HepG2 (cell line): ENCODE results near the gene SDK1. TPM values are rescaled to one million over a fixed set of nuclear protein-coding genes. Genes with fewer than 3 reads are reported as not detected.

Source experiments
- ATAC-seq: fragments of 200-7000 bp; cut with Tn5 transposase; 3 replicates; pipeline ENCODE4 v1.9.1; 2020; ENCODE audit warnings: mild to moderate bottlenecking, moderate library complexity
- BruUV-seq: library from RNA; stranded (reverse); fragments of 400-500 nt; replicated peaks from 2 replicates; lab custom pipeline; 2021; lab: Mats Ljungman, UMichigan
- CTCF ChIA-PET: fragments of 300-600 bp; formaldehyde crosslinking; extraction: SDS; loops from one replicate; lab custom pipeline; 2021; ENCODE audit warnings: low total read pairs, inconsistent platforms, low intra/inter-chr PET ratio; lab: Yijun Ruan, JAX
- POLR2A ChIA-PET: fragments of 350-600 bp; sonication (Branson Sonifier 250); formaldehyde crosslinking; loops from one replicate; lab custom pipeline; 2020; ENCODE audit warnings: antibody characterized with exemption, inconsistent platforms; lab: Yijun Ruan, JAX
- DNase-seq: peaks from one replicate; pipeline ENCODE4 v3.0.0-alpha.2; 2015; ENCODE audit warnings: low spot score
- FAIRE-seq: peaks from 3 replicates; lab custom pipeline; 2011; peaks lifted over from hg19 to GRCh38; lab: Jason Lieb, UNC
- H2AFZ ChIP-seq: one replicate; pipeline ENCODE4 v1.6.1; 2011; ENCODE audit warnings: low read length, inconsistent platforms
- H3K27ac ChIP-seq: fragments of 300-600 bp; 3 replicates; pipeline ENCODE4 v1.8.0; 2011; ENCODE audit warnings: mixed run types, mild to moderate bottlenecking, mixed read lengths, low read length, inconsistent platforms; ENCODE audit not compliant: insufficient read depth; ENCODE audit errors: extremely low read length
- H3K27me3 ChIP-seq, 2 experiments: fragments of 200-600 bp in 1 of 2; 2 replicates in 1 of 2; 3 replicates in 1 of 2; pipeline versions ENCODE4 v1.6.0 to v1.8.0; 2011; ENCODE audit warnings: low read length in 2 of 2, mild to moderate bottlenecking in 2 of 2, moderate library complexity in 2 of 2, inconsistent platforms in 1 of 2; ENCODE audit not compliant: insufficient read depth in 2 of 2, control insufficient read depth in 1 of 2
- H3K36me3 ChIP-seq, 2 experiments: fragments of 200-600 bp in 1 of 2; replicated peaks in 1 of 2; 2 replicates in 1 of 2; 3 replicates in 1 of 2; pipeline versions ENCODE4 v1.5.1 to v1.8.0; 2011; ENCODE audit warnings: low read length in 2 of 2, inconsistent platforms in 1 of 2; ENCODE audit not compliant: insufficient read depth in 2 of 2, control insufficient read depth in 1 of 2
- H3K4me1 ChIP-seq: 2 replicates; pipeline ENCODE4 v1.5.1; 2012; ENCODE audit warnings: low read length, inconsistent platforms; ENCODE audit not compliant: insufficient read depth
- H3K4me2 ChIP-seq: 2 replicates; pipeline ENCODE4 v1.6.0; 2011; ENCODE audit warnings: low read depth, low read length, inconsistent platforms
- H3K4me3 ChIP-seq, 3 experiments: fragments of 200-600 bp in 1 of 3; sonication (generic), shearing (Covaris generic) in 1 of 3; replicated peaks in 1 of 3; 2 replicates each; pipeline ENCODE4 v1.5.1; 2011 to 2016; ENCODE audit warnings: low read length in 3 of 3, inconsistent platforms in 2 of 3, low read depth in 2 of 3, mild to moderate bottlenecking in 2 of 3, control low read depth in 1 of 3, mixed read lengths in 1 of 3; ENCODE audit not compliant: insufficient read depth in 1 of 3
- H3K79me2 ChIP-seq: one replicate; pipeline ENCODE4 v1.6.1; 2011; ENCODE audit warnings: low read length, inconsistent platforms; ENCODE audit not compliant: insufficient read depth
- H3K9ac ChIP-seq: 2 replicates; pipeline ENCODE4 v1.6.0; 2011; ENCODE audit warnings: mild to moderate bottlenecking, low read depth, low read length, inconsistent platforms; ENCODE audit not compliant: insufficient read depth
- H3K9me3 ChIP-seq: 2 replicates; pipeline ENCODE4 v1.5.1; 2012; ENCODE audit warnings: mild to moderate bottlenecking, low read length
- H4K20me1 ChIP-seq: 2 replicates; pipeline ENCODE4 v1.6.0; 2011; ENCODE audit warnings: inconsistent platforms, mild to moderate bottlenecking, low read length, moderate library complexity; ENCODE audit not compliant: insufficient read depth
- ADNP ChIP-seq: sonication (generic); formaldehyde crosslinking; IDR thresholded peaks from 2 replicates; pipeline ENCODE4 v1.4.0; 2020; ENCODE audit warnings: missing genetic modification reagents
- DMTF1 ChIP-seq: sonication (generic); formaldehyde crosslinking; IDR thresholded peaks from 2 replicates; pipeline ENCODE4 v1.4.0; 2020; ENCODE audit warnings: mild to moderate bottlenecking, missing genetic modification reagents
- SMAD3 ChIP-seq: sonication (generic); formaldehyde crosslinking; IDR thresholded peaks from 2 replicates; pipeline ENCODE4 v1.4.0; 2020; ENCODE audit warnings: missing genetic modification reagents
- ZMYM3 ChIP-seq: sonication (generic); formaldehyde crosslinking; IDR thresholded peaks from 2 replicates; pipeline ENCODE4 v1.5.1; 2020; ENCODE audit warnings: mild to moderate bottlenecking, missing genetic modification reagents
- ZNF678 ChIP-seq: sonication (generic); formaldehyde crosslinking; IDR thresholded peaks from 2 replicates; pipeline ENCODE4 v1.4.0; 2020; ENCODE audit warnings: mild to moderate bottlenecking, missing genetic modification reagents
- ZNF740 ChIP-seq: sonication (generic); formaldehyde crosslinking; IDR thresholded peaks from 2 replicates; pipeline ENCODE4 v1.4.0; 2020; ENCODE audit warnings: missing genetic modification reagents
- WGBS: methylation state at CpG from one replicate; pipeline ENCODE4 v1.1.6; 2017; ENCODE audit warnings: low lambda C conversion rate; 5-methylcytosine and 5-hydroxymethylcytosine counted together
- in situ Hi-C: cut with HindIII; loops from 2 replicates; pipeline ENCODE4 v1.10.0; 2017; ENCODE audit warnings: low pct_unique_long_range_greater_than_20kb; ENCODE audit not compliant: extremely low pct_ligation_motif_present
- intact Hi-C: fragments of 100-400 bp; cut with micrococcal nuclease; formaldehyde crosslinking; loops from one replicate; pipeline ENCODE4 v1.10.0; 2022; ENCODE audit not compliant: unreplicated experiment
- polyA plus RNA-seq, 8 experiments: library from polyadenylated mRNA; depleted of rRNA in 3 of 8; stranded (reverse) in 7 of 8; unstranded in 1 of 8; fragments of >200 nt; fragmentation: Illumina TruSeq in 4 of 8; extraction: Trizol in 4 of 8; gene quantifications; 2 replicates each; pipeline versions ENCODE4 v1.2.1 to v1.2.3, GENCODE V29; 2011 to 2016; ENCODE audit warnings: low read depth in 4 of 8, missing spikeins in 1 of 8, mixed read lengths in 1 of 8; ENCODE audit not compliant: insufficient read depth in 1 of 8
- total RNA-seq, 5 experiments: library from RNA; depleted of rRNA; stranded (reverse); fragments of >200 nt; fragmentation: Illumina TruSeq; extraction: Trizol; gene quantifications; 2 replicates each; pipeline ENCODE4 v1.2.3, GENCODE V29; 2016; ENCODE audit warnings: low read depth in 1 of 5

SDK1 gene
- total and polyA plus RNA-seq, 2 of the 13 experiments (the other 11 are each of a cell fraction or from before 2014, with no cell fraction given): 0.35 to 2.4 TPM

- TF ChIP-seq ADNP (CRISPR knock-in tag): no peak
- no peak for TF ChIP-seq ZNF740 (CRISPR knock-in tag)
These were observed 964.6 kb downstream of the SDK1 start (continued) for GRCh38 chr7:4265676-4266075.

DNA sequence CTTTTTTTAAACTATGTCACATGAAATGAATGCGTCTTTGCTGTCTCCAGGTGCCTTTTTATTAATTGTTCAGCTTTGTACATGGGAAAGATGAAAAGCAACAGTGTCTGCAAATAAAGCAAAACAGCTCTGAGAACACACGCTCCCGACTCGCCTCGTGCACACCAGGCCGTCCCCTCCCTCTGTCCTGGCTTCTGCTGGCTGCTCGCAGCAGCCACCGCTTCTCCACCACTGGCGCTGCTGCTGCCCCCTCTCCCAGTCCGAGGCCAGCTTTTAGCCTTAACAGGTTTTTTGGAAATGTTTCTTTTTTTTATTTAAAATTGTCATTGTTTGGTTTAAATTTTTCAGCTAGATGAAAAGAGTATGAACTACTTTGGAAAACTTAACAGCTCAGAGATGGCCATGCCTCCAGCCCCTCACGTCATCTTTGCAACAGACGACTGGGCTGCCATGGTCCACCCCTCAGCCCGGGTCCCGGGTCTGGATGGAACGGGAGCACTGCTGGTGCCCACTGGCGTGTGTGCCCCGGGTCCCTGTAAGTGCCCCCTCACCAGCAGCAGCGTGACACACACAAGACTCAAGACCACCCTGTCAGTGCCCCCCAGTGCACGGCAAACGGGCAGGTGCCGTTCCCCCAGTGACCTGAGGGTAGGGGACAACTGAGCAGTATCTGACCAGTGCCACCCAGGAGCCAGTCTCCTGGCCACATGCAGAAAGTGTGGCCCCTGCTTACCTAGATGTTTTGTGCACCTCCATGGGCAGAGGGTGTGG lies 965.4 kb downstream of the SDK1 start:
- Histone ChIP-seq H3K9me3 (no peaks in the 10 kb centered on the region), H3K79me2 (no peaks in the 10 kb centered on the region), H3K9ac (no peak overlapping the region), H3K27me3 (no peaks in the 10 kb centered on the region), H2AFZ (no peak overlapping the region), H4K20me1 (no peaks in the 10 kb centered on the region), H3K4me3 (no peak overlapping the region), H3K36me3 (no peaks in the 10 kb centered on the region), H3K4me2 (no peak overlapping the region)
- no peak for DNase-seq
- ATAC-seq: no peak
- BruUV-seq: no TSS peak
- WGBS: 87% methylated on average over 19 of the region's 21 CpGs
- in situ Hi-C loops: no loop called here
- ChIA-PET CTCF (no interaction called here), POLR2A (no interaction called here)
- intact Hi-C loops: no loop called here
- TF ChIP-seq ZMYM3 (no peak), ZNF678 (CRISPR knock-in tag) (no peak), DMTF1 (CRISPR knock-in tag) (no peak), SMAD3 (CRISPR knock-in tag) (no peak)
- TF ChIP-seq, all 625 proteins: peak for 0
- H3K27ac ChIP-seq: no peak overlapping the region
- FAIRE-seq: no peak
- H3K4me1 ChIP-seq: no peaks in the 10 kb centered on the region
